K562 (cell line): ENCODE results near the gene ADAT3.

ENCODE experiments used
- CBX5 ChIP-seq: IDR thresholded peaks from 2 replicates; pipeline ENCODE4 v1.6.1; 2014; ENCODE audit warnings: low read depth, borderline replicate concordance
- EZH2 ChIP-seq: IDR thresholded peaks from 2 replicates; pipeline ENCODE4 v1.6.1; 2012; ENCODE audit warnings: low read depth, mild to moderate bottlenecking, inconsistent platforms, low read length, borderline replicate concordance
- MCM2 ChIP-seq: fragments of 450-650 bp; IDR thresholded peaks from 2 replicates; pipeline ENCODE4 v1.6.1; 2017; ENCODE audit warnings: low read depth, mild to moderate bottlenecking
- MTA1 ChIP-seq: fragments of 450-650 bp; IDR thresholded peaks from 2 replicates; pipeline ENCODE4 v1.6.1; 2017; ENCODE audit warnings: borderline replicate concordance
- ZNF175 ChIP-seq: fragments of 200-800 bp; sonication (Bioruptor generic); IDR thresholded peaks from 2 replicates; pipeline ENCODE4 v1.6.1; 2016; ENCODE audit warnings: low read depth, mild to moderate bottlenecking, missing genetic modification characterization, missing compliant biosample characterization
- ZNF274 ChIP-seq: IDR thresholded peaks from 2 replicates; pipeline ENCODE4 v1.6.1; 2011; ENCODE audit warnings: low read depth, mild to moderate bottlenecking, low read length, moderate library complexity, borderline replicate concordance
- ZNF449 ChIP-seq: fragments of 250-450 bp; sonication (Bioruptor Pico); IDR thresholded peaks from 2 replicates; pipeline ENCODE4 v1.8.0; 2022; ENCODE audit warnings: moderate library complexity, mild to moderate bottlenecking, inconsistent platforms
- ZNF717 ChIP-seq: fragments of 250-450 bp; sonication (Bioruptor Pico); IDR thresholded peaks from 2 replicates; pipeline ENCODE4 v1.5.0; 2021
- ZNF75A ChIP-seq: fragments of 450-650 bp; formaldehyde crosslinking; IDR thresholded peaks from 2 replicates; pipeline ENCODE4 v1.4.0; 2020; ENCODE audit warnings: mild to moderate bottlenecking
- TF ChIP-seq, protein P1 (sequence below): sonication (generic); formaldehyde crosslinking; IDR thresholded peaks from 2 replicates; pipeline ENCODE4 v1.5.0; 2020; ENCODE audit warnings: missing genetic modification reagents
- TF ChIP-seq, protein P2 (sequence below), 3 experiments: IDR thresholded peaks in 2 of 3; conservative IDR thresholded peaks in 1 of 3; 2 replicates each; pipeline ENCODE4 v1.5.1; 2011 to 2012; ENCODE audit warnings: low read length in 3 of 3, mild to moderate bottlenecking in 3 of 3, control low read depth in 2 of 3, improper control_type of control experiment in 1 of 3, inconsistent platforms in 1 of 3, low read depth in 1 of 3, mixed read lengths in 1 of 3, moderate library complexity in 1 of 3; ENCODE audit not compliant: insufficient read depth in 2 of 3
- TF ChIP-seq, protein P3 (sequence below): fragments of 250-450 bp; sonication (Bioruptor Pico); IDR thresholded peaks from 2 replicates; pipeline ENCODE4 v1.4.0; 2020; ENCODE audit warnings: mild to moderate bottlenecking, moderate library complexity

DNA sequence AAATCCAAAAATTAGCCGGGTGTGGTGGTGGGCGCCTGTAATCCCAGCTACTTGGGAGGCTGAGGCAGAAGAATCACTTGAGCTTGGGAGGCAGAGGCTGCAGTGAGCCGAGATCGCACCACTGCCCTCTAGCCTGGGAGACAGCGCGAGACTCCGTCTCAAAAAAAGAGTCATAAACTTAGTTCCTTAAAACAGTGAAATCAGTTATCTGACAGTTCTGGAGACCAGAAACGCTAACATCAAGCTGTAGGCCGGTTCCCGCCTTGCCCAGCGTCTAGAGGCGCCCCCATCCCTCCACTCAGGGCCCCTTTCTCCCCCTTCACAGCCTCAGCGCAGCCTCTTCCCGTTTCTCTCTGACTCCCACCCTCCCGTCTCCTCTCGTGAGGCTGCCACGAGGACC lies 11.9 kb downstream of the ADAT3 start:
- TF ChIP-seq ZNF717 (no peak), MTA1 (no peak), EZH2 (no peak), ZNF274 (no peak), ZNF175 (no peak), CBX5 (no peak), ZNF75A (CRISPR knock-in tag) (no peak), MCM2 (no peak), ZNF449 (CRISPR knock-in tag) (no peak)
- TF ChIP-seq, protein P1, sequence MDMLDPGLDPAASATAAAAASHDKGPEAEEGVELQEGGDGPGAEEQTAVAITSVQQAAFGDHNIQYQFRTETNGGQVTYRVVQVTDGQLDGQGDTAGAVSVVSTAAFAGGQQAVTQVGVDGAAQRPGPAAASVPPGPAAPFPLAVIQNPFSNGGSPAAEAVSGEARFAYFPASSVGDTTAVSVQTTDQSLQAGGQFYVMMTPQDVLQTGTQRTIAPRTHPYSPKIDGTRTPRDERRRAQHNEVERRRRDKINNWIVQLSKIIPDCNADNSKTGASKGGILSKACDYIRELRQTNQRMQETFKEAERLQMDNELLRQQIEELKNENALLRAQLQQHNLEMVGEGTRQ: no peak
- TF ChIP-seq, protein P2, sequence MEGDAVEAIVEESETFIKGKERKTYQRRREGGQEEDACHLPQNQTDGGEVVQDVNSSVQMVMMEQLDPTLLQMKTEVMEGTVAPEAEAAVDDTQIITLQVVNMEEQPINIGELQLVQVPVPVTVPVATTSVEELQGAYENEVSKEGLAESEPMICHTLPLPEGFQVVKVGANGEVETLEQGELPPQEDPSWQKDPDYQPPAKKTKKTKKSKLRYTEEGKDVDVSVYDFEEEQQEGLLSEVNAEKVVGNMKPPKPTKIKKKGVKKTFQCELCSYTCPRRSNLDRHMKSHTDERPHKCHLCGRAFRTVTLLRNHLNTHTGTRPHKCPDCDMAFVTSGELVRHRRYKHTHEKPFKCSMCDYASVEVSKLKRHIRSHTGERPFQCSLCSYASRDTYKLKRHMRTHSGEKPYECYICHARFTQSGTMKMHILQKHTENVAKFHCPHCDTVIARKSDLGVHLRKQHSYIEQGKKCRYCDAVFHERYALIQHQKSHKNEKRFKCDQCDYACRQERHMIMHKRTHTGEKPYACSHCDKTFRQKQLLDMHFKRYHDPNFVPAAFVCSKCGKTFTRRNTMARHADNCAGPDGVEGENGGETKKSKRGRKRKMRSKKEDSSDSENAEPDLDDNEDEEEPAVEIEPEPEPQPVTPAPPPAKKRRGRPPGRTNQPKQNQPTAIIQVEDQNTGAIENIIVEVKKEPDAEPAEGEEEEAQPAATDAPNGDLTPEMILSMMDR (IDR thresholded peaks at IDR 0.05 in 2 of 3, conservative IDR thresholded peaks at IDR 0.05 in 1 of 3; ENCODE audit: insufficient read depth in 2 of 3, low read depth in 1 of 3, low read length in 3 of 3): no peak
- TF ChIP-seq, protein P3, sequence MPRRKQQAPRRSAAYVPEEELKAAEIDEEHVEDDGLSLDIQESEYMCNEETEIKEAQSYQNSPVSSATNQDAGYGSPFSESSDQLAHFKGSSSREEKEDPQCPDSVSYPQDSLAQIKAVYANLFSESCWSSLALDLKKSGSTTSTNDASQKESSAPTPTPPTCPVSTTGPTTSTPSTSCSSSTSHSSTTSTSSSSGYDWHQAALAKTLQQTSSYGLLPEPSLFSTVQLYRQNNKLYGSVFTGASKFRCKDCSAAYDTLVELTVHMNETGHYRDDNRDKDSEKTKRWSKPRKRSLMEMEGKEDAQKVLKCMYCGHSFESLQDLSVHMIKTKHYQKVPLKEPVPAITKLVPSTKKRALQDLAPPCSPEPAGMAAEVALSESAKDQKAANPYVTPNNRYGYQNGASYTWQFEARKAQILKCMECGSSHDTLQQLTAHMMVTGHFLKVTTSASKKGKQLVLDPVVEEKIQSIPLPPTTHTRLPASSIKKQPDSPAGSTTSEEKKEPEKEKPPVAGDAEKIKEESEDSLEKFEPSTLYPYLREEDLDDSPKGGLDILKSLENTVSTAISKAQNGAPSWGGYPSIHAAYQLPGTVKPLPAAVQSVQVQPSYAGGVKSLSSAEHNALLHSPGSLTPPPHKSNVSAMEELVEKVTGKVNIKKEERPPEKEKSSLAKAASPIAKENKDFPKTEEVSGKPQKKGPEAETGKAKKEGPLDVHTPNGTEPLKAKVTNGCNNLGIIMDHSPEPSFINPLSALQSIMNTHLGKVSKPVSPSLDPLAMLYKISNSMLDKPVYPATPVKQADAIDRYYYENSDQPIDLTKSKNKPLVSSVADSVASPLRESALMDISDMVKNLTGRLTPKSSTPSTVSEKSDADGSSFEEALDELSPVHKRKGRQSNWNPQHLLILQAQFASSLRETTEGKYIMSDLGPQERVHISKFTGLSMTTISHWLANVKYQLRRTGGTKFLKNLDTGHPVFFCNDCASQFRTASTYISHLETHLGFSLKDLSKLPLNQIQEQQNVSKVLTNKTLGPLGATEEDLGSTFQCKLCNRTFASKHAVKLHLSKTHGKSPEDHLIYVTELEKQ (CRISPR knock-in tag): no peak
